Kasumi-1 (cell line): ENCODE measurements around the gene RDM1.
"Not testable (repeated sequence)": the region's sequence is repeated elsewhere in the genome, so short reads cannot be mapped to it uniquely, and the experiment has no call there.

Experiments
- DNase-seq, 2 experiments: peaks; one replicate each; lab custom pipeline; 2025; lab: John Stamatoyannopoulos, UW

The RDM1 gene, protein sequence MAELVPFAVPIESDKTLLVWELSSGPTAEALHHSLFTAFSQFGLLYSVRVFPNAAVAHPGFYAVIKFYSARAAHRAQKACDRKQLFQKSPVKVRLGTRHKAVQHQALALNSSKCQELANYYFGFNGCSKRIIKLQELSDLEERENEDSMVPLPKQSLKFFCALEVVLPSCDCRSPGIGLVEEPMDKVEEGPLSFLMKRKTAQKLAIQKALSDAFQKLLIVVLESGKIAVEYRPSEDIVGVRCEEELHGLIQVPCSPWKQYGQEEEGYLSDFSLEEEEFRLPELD

GRCh38 chr17:35930211-35931065, at the start of gene RDM1:
Gene RDM1, minus strand, starts transcription at chr17:35930773. Its CDS starts 46 bp downstream, at chr17:35930727.
- DNase-seq = peak; percentile 91

- no peak for DNase-seq
Observed at GRCh38 chr17:35978346-35978745, 47.8 kb upstream of the RDM1 start.

GRCh38 chr17:35977509-35977908, 46.9 kb upstream of the RDM1 start:
- DNase-seq = no peak

DNA sequence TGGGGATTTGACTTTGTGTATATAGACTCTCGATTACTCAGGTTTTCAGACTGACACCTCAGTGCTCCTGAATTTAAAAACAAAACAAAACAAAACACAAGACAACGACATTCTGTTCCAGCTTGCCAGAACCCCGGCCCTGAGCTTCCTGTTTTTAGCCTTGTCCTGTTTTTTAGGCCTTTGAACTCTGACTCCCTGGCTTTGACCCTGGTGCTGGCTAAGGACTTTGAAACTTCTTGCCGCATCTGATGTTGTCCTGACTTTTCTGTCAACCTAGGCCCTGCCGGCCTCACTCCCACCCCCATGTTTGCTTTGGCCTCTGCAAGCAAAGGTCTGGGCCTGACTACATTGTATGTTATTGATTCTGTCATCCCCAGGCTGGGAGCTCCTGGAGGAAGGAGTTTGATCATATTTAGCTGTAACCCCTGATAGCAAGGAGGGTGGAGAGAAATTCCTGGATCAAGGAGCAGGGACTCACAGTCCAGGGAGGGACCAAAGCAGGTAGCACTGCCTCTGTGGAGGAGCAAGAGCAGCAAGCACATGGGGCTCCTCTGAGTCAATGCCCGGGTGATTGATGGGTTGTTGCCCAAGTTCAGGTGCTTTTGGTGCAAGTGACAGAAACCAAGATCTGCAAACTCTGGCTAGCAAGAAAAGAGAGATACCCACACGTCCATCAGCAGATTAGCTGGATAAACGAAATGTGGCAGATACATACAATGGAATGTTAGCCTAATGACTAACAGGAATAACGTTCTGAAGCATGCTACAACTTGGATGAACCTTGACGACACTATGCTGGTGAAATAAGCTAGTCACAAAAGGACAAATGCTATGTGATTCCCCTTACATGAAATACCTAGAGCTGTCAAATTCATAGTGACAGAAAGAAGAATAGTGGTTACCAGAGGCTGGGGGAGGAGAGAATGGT, 43.0 kb upstream of the RDM1 start:
- no peak for DNase-seq

DNA sequence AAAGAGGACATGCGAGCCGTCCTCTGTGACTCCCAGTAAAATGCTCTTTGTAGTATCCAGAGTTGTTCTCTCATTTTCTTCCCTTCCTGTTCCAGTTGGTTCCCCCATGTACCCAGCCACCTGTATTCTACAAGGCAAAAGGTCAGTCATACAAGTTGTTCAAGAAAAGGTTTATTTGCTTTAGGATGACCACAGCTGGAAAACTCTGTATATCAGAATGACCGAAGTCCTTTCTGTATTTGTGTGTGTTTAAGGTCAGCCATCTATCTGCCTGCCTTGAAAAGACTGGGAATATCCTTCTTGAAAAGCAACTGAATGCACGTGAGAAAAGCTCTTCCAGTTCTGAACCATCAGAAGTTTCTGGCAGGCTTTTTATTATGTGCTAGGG, 42.4 kb upstream of the RDM1 start:
- no peak for DNase-seq

GRCh38 chr17:35972535-35972934, 42.0 kb upstream of the RDM1 start:
- no peak for DNase-seq

GRCh38 chr17:35972066-35972465, 41.5 kb upstream of the RDM1 start:
- DNase-seq = no peak

DNA sequence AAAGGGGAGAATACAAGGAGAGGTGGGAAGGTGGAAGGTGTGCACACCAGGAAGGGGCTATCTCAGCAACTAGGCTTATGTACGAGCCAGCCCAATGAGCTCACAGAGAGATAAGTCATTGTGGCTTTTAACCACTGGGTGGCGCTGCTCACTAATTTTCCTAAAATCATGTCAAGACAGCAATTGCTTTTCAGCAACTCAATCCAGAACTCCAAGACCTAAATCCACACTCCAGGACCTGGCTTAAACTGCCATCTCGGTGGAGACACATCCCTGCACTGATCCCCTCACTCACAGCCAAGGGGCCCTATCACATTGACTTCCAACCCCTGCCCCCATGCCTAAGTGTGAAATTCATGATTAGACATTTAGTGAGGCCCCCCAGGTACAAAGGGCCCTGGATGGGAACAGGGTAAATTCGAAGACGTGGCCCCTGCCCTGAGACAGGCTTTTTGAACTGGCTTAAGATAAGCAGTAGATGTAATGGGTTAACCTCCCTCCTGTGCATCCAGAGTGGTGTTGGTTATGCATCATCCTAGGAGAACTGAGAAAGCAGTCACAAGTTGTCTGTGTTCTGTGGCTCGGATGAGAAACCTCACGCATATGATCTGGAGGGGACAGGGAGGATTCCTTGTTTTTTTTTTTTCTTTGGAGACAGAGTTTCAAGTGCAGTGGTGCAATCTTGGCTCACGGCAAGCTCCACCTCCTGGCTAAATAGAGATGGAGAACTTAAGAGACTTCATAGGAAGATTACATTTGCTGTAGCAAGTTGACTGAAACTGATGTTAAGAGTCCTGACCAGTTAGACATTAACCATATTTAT, 39.2 kb upstream of the RDM1 start:
- peak; percentile 72 to 74 for DNase-seq

DNA sequence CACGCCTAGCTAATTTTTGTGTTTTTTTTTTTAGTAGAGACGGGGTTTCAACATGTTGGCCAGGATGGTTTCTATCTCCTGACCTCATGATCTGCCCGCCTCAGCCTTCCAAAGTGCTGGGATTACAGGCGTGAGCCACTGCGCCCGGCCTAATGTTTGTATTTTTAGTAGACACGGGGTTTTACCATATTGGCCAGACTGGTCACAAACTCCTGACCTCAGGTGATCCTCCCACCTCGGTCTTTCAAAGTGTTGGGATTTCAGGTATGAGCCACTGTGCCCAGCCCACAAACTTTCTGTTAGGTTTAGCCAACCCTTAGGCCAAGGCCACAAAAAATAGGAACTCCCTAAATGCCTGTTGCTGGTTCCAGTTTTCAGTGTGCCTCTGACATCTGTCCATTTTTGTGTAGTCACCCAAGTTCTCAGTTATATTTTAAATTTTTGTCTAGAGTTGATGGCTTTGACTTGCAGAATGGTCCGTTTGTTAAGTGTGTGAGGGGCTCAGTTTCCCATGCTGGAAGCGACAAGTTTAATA, 38.0 kb upstream of the RDM1 start:
- no peak for DNase-seq

GRCh38 chr17:35965272-35965671, 34.7 kb upstream of the RDM1 start:
- no peak for DNase-seq

- no peak for DNase-seq
Observed at GRCh38 chr17:35963663-35964062, 33.1 kb upstream of the RDM1 start.

DNA sequence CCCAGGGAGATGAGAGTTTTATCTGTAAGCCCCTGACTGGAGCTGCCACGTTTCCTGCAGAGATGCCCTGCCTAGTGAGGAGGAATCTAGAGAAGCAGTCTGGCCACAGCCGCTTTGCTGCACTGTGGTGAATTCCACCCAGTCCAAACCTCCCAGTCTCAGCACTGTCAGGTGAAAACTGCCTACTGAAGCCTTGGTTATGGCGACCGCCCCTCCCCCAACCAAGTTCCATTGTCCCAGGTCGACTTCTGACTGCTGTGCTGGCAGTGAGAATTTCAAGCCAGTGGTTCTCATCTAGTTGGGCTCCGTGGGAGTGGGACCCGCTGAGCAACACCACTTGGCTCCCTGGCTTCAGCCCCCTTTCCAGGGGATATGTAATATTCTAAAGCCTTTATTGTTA, 23.1 kb upstream of the RDM1 start:
- DNase-seq = no peak

DNA sequence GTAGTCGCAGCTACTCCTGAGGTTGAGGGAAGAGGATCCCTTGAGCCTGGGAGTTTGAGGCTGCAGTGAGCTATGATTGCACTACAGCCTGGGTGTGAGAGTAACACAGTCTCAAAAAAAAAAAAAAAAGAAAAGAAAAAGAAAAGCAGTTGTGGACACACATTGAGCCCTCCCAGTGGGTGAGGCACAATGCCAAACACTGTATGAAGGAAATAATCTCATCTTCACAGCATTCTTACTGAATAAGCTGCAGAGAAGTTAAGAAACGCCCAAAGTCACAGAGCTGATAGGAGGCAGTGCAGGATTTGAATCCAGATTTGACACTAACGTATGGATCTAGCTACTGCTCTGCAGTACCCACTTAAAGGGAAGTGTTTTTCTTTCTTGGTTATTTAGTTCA, 18.8 kb upstream of the RDM1 start:
- no peak for DNase-seq

DNA sequence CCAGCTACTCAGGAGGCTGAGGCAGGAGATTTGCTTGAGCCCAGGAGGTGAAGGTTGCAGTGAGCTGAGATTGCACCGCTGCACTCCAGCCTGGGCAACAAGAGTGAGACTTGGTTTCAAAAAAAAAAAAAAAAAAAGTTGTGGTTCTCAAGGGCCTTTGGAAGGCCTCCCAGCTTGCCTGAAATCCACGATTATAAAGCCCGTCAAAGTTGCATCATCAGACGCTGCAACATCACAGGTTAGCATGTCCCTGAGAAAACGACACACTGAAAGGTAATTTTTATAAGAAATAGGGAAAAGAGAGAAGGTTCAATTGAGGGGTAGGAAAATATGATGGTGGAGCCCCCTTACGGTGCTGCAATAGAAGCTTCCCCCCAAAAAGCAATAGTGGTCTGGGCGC, 17.5 kb upstream of the RDM1 start:
- no peak for DNase-seq

DNA sequence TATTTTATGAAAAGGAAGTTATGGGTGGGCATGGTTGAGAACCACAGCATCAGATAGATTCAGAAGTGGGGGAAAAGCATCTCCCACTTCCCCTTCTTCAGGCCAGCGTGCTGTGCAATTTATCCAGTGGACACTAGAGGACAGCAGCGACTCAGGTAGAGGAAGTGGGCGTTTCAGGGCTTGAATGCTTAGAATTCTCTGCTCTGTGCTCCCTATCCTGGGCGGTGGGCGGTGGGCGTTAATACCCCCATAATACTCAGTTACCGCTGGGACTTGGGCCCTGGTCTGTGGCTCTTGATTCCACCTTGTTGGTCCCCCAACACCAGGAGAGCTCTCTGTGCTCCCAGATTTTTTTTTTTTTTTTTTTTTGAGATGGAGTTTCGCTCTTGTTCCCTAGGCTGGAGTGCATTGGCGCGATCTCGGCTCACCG, 16.6 kb upstream of the RDM1 start:
- peak; percentile 77 to 78 for DNase-seq

DNA sequence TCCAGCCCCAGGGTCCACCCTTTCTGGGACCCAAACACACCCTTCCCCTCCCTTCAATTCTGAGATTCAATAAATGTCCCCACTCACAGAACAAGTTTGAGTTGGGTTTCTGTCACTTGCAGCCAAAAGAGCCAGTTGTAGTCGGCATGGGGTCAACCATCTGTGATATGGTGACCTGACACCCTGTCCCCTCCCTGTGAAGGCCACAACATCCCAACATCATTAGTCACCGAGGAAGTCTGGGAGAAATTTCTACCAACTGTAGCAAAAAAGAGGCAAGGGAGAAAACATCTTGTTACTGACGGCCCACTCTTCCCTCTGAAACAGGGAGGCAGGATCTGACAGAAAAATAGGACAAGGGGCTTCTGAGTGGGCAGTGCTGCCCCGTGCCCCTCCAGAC, 13.6 kb upstream of the RDM1 start:
- DNase-seq = no peak

DNA sequence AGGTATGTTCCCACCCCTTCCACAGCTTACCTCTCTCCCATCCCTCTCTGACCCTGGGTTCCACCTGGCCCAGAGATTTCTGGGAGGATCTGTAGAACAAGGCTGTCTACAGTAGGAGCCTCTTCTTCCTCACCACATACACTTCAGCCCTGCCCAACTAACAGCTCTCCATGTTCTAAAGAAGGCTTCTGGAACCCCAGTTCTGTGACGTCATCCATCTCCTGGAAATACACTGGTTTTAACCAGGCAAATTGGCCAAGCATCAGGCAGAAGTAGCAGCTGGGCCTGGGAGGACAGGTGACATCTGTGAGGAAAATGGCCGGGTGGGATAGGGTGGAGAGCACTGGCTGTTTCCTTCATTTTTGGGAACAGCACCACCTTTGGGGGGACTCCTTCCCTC, 13.0 kb upstream of the RDM1 start, which contains the start of gene LYZL6:
TSS of gene LYZL6 (minus strand) at position 177 of the 400 bp plus-strand sequence. CDS start 4,357 bp downstream, outside the sequence.
- DNase-seq = no peak

DNA sequence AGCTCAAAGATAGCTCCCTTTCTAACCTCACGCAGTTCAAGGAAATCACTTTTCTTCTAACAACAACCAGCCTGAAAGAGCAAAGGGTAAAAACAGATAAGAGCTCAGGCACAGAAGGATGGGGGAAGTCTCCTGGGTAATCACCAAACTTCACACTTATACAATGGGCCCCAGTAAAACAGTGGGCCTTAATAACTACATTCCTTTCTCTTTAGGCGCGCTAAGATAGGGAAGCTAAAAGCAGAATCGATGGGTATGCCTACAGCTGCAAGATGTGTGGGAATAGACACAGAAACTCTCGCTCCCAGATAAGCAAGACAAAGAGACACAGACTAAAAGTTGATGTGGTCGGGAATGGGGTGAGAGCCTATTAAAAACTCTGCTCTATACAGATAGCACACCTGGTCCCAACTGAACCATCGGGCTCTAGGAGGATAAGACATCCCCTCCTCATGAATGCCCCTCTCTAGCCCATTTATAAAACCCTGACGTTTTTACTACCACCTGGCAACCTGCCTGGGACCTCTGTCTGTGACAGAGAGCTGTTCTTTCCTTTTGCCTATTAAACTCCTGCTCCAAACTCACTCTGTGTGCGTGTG, 12.1 kb upstream of the RDM1 start:
- no peak for DNase-seq

DNA sequence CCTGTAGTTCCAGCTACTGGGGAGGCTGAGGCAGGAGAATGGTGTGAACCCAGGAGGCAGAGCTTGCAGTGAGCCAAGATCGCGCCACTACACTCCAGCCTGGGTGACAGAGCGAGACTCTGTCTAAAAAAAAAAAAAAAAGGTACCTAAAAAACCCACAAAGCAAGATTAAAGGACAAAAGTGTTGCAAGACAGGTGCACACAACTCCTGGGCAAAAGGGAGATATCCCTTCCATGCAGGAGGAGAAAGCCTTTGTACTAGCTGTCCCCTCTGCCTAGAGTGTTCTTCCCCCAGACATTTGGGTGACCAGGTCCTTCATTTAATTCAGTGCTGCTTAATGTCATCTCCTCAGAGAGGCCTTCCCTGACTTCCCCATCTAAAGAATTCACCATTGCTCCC, 7.9 kb upstream of the RDM1 start:
- not testable (repeated sequence) for DNase-seq

DNA sequence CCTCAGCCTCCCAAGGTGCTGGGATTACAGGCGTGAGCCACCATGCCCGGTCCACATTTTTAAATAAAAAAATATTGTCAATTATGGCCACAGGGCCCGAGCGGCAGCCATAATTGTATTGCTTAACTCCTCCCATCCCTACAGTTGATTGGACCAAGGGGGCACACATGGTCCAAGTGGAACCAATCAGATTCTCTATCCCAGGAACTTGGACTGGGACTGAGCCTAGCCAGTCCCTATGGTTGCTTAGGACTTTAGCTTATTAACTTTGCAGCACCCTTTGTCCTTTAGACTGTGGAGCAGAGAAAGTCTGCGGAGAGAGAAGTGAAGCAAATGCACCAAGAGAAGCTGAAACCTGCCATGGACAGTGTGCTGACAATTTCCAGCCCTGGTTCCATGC, 5.5 kb upstream of the RDM1 start:
- DNase-seq = no peak

DNA sequence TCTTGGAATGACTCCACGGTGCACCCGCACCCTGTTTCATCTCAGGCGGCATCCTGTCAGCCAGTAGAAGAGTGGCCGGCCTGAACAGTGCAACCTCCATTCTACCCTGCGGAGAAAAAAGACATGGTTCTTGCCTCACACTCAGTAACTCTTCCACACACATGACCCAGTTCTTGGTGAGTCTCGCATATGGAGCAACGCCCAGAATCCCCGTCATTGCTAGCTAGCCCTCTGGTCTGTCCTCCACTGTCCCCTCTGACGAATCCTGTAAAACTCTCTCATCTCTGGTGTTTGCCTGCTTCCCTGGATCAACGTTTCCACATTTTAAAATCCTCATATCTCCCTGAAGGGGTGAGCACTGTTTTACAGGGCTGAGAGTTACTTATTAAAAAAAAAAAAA, 4.2 kb upstream of the RDM1 start:
- no peak for DNase-seq
